HG02884 (cell line): ENCODE results near the gene HTR3E.
A peak's percentile ranks its signal among the peaks of the same experiment; 100 is the strongest.
"Not testable (repeated sequence)": the region's sequence is repeated elsewhere in the genome, so short reads cannot be mapped to it uniquely, and the experiment has no call there.

Source experiments
- ATAC-seq: cut with Tn5 transposase; IDR thresholded peaks from one replicate; pipeline ENCODE4 v1.9.1; 2021; ENCODE audit warnings: mild to moderate bottlenecking, moderate library complexity; ENCODE audit not compliant: unreplicated experiment

The HTR3E gene

GRCh38 chr3:184110316-184110725 is 13.5 kb downstream of the HTR3E start:
- no peak for ATAC-seq

DNA sequence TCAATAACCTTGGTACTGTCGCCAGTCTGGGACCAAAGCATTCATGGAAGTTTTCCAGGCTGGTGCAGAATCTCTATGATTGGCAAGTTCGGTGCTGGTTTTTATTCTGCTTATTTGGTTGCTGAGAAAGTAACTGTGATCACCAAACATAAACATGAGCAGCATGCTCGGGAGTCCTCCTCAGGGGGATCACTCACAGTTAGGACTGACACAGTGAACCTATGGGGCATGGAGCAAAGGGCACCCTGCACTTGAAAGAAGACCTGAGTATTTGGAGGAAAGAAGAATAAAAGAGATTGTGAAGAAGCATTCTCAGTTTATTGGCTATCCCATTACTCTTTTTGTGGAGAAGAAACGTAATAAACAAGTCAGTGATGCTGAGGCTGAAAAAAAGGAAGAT is 19.2 kb downstream of the HTR3E start:
- no peak for ATAC-seq

- ATAC-seq = no peak
These were observed 20.8 kb downstream of the HTR3E start for GRCh38 chr3:184117636-184118035.

DNA sequence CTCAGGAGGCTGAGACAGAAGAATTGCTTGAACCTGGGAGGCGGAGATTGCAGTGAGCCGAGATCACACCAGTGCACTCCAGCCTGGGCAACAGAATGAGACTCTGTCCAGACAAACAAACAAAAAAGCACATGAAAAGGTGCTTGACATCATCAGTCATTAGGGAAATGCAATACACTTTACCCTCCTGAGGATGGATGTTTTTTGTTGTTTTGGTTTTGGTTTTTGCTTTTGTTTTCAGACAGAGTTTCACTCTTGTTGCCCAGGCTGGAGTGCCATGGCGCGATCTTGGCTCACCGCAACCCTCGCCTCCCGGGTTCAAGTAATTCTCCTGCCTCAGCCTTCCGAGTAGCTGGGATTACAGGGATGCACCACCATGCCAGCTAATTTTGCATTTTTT is 24.2 kb downstream of the HTR3E start:
- ATAC-seq = not testable (repeated sequence)

DNA sequence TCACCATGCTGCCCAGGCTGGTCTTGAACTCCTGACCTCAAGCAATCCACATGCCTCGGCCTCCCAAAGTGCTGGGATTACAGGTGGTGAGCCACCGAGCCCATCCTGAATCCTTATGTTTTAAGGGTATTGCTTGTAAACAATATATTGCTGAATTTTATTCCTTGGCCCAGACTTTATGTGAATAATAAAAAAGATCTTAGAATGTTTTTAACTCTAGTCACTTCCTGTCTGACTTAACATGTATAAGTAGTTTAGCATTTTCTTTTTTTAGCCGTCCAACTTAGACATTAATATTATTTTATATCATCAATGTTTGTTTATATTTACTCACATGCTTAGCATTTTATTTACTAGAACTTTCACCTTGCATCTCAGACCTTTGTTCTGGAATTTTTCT is 29.1 kb downstream of the HTR3E start:
- ATAC-seq = no peak

DNA sequence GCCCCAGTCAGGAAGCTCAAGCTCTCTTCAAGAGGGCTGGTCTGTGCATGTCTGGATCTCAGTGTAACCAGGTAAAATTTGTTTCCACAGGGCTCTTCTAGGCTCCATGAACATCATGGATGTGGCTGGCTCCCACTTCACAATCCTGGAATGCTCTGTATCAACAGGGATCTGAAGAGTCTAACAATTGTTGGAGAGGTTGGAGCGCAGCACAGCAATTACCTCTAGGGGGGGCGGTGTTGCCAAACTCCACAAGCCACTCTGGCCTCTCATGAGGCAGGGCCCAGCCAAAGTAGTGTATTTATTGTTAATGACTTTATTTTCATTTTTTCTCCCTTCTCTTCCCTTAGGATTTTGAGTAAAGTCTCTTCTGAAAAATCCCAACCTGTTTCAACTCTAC is 32.1 kb downstream of the HTR3E start:
- no peak for ATAC-seq

GRCh38 chr3:184132945-184133344 is 36.1 kb downstream of the HTR3E start:
- no peak for ATAC-seq

DNA sequence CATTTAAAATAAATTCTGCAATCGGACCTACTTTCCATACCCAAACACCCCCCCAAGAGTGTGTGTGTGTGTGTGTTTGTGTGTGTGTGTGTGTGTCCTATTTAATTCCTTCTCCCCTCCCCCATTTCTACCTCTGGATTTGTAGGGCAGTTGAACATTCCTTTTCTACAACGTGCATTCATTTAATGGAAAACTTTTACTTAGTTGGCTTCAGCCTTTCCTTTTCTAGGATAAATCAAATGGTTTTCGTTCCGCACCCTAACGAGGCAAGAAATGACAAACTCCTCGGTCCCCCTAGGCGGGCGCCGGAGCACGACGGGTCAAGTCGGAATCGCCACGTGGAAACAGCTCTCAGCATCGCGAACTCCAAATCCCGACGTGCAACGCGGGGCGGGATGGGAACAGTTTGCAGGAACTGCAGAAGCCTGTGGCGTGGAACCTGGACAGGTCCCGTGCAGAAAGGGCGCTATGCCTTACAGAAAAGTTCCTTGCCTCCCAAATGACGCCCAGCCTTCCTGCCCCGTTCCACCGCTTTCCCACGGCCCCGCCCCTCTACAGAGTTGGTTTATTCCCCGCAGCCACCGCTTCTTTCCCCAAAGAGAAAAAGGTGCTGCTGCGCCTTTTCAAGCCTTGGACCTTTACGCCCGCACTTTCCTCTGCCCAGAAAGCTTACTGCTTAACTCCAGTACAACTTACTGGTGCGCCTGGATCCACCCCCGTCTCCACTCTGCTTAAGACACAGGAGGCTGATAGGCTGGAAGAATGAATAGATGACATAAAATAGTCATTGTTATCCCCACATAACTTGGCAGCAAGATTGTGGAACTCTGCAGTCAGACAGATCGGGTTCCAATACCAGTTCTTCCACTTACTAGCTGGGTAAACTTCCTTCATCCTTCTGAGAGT is 37.2 kb downstream of the HTR3E start:
- ATAC-seq = peak; percentile 48

GRCh38 chr3:184134746-184135148 is 37.9 kb downstream of the HTR3E start:
- ATAC-seq = peak; percentile 3

DNA sequence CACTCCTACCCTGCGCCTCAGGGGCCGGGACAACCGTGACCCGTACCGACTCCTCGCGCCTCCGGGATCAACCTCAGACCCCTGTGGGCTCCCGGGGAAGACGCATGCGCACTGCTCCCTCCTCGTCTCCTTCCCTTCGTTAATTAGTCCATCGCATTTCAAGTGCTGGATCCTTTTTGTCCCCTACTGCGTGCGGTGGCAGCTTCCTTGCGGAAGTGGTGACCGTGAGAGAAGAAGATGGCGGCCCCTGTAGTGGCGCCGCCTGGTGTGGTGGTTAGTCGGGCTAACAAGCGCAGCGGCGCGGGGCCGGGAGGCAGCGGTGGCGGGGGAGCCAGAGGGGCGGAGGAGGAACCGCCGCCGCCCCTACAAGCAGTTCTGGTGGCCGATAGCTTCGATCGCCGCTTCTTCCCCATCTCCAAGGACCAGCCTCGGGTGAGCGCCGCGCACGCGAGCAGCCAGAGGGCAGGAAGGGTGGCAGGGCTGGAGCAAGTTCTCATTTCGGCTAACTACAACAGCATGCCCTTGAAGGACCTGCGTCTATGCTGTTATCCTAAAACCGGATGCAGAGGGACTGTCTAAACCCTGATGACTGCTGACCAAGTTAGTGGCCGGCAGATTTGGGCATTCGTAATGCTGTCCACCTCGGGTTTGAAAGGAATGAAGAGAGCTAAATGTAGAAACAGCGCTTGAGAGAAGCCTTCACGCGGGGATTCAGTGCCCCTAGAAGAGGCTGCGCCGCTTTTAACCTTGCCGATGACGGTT is 38.5 kb downstream of the HTR3E start, which contains the start of gene EIF2B5:
Gene EIF2B5, plus strand, starts transcription at position 210 of the 762 bp plus-strand sequence. Its CDS starts 28 bp downstream, at position 238.
- peak; percentile 87 for ATAC-seq

DNA sequence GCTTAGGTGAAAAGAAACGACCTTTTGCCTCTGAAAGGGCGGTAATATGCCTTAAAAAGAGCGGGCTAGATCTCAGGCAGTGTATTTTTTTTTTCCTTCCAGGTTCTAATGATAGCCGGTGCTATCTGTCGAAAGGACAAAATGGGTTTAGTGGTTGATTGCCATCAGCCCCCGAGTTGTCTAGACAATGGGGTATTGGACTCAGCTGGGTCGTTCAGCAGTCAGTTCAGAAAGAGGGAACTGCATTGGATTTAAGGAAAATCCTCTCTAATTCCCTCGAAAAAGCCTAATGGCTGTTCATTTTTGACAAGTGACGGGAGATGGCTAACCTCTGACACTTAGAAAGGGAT is 39.0 kb downstream of the HTR3E start:
- ATAC-seq = no peak

DNA sequence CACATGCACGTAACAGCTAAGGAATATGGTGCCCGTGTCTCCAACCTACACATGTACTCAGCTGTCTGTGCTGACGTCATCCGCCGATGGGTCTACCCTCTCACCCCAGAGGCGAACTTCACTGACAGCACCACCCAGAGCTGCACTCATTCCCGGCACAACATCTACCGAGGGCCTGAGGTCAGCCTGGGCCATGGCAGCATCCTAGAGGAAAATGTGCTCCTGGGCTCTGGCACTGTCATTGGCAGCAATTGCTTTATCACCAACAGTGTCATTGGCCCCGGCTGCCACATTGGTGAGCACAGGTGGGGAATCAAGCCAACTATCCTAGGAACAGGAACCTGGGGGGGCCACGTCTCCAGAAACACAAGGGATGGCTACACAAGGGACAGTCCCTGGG is 43.6 kb downstream of the HTR3E start:
- no peak for ATAC-seq

- no peak for ATAC-seq
These were observed 45.3 kb downstream of the HTR3E start for GRCh38 chr3:184142199-184142598.

DNA sequence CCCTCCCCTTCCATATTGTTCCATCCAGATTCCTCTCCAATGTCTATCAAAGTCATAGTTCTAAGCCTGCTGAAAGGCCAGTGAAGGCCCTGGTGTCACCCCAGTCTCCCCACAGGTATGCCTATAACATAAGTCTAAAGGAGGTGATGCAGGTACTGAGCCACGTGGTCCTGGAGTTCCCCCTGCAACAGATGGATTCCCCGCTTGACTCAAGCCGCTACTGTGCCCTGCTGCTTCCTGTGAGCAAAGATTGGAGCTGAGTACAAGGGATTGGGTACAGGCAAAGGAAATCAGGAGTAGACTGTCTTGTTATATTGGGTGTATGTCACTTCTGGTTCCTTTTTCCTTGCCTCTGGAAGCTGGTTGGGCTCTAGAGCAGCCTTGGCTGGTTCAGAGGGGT is 46.5 kb downstream of the HTR3E start:
- ATAC-seq = no peak

DNA sequence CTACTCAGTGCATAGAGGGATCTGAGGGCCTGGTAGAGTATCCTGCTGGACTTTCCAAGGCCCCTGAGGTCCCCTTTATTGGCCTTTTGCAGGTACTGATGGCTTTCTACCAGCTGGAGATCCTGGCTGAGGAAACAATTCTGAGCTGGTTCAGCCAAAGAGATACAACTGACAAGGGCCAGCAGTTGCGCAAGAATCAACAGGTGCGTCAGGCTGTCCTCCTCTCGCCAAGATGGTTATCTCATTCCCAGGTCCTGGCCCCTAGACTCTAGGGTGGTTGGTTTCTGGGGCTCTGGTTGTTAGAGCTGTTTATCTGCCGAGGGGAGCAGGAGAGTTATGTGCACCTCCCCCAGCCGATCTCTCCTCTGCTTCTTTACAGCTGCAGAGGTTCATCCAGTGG is 47.6 kb downstream of the HTR3E start:
- no peak for ATAC-seq

GRCh38 chr3:184145111-184145524 is 48.3 kb downstream of the HTR3E start:
- no peak for ATAC-seq

DNA sequence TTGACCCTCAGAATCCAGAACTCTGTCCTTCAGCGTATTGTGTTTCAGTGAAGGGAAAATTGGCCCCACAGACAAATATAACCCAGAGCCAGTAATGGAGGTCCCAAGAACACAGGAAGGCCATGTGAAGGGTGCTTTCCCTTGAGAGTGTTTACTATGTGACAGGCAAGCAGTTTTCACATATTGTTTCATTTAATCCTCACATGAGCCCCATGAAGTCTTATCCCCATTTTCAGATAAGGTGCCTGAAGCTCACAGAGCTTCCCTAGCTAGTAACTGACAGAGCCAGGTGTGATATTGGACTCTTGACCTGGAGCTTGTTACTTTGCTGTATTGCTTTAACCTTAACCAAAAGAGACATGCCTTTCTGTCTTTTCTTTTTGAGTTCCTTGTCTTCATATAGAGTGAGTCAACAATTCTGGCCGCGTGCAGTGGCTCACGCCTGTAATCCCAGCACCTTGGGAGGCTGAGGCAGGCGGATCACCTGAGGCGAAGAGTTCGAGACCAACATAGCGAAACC is 48.9 kb downstream of the HTR3E start:
- ATAC-seq = no peak

DNA sequence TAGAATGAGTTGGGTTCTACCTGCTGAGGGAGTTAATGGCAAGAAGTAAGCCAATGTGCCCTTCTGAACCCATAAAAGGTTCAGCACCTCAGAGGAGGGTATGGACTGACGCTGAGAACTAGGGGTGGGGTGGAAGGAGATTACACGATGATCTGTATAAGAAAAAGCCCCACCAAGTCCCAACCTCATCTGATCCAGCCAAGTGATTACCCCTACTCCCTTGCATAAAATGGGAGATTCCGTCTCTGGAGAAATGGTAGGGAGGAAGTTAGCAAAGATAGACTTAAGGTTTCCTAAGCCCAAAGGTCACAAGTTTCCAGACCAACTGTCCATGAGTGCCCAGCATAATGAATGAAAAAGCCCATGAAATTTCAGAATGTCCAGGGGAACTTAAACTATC is 51.2 kb downstream of the HTR3E start:
- no peak for ATAC-seq

- no peak for ATAC-seq
These were observed 52.3 kb downstream of the HTR3E start for GRCh38 chr3:184149123-184149522.

GRCh38 chr3:184149770-184150169 is 52.9 kb downstream of the HTR3E start:
- ATAC-seq = not testable (repeated sequence)

DNA sequence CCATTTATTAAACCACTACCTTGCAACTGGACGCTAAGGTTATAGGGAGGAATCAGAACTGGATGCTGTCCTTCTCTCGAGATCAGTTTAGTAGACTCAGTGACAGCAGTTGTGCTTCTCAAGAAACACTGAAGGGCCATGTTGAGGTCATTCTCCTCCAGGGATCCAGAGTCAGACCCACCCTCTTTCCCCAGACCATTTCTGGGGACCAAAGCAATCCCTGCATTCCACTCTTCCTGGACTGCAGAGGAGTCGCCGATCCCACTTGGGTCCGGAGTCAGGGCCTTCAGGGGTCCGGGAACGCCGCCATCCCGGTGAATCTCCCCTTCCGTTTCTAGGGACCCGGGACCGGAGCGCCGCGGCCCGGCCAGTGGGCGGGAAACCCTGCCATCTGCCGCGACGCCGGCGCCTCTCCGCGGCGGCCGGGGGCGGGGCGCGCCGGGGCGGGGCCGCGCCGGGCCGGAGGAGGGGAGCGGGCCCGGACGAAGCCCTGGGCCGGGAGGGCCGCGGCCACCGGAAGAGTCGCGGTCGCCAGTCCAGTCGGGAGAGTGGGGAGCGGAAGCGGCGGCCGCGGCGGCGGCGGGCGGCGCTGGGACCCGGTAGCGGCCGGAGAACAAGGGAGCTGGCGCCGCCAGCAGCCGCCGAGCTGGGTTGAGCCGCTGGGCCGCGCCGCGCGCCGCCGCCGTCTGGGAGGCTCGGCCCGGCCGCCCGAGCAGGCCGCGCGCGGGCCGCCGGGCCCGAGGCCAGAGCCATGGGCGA is 58.2 kb downstream of the HTR3E start, which contains the start of gene DVL3:
Gene DVL3, plus strand, starts transcription at position 493 of the 759 bp plus-strand sequence. Its CDS starts 259 bp downstream, at position 752.
- peak; percentile 74 for ATAC-seq
